DOHH2 (cell line): ENCODE results near the gene STAP2.

ENCODE experiments used
- CTCF ChIP-seq: fragments of 200-600 bp; sonication (generic); IDR thresholded peaks from one replicate; pipeline ENCODE4 v1.5.1; 2014; ENCODE audit warnings: antibody characterized with exemption, mild to moderate bottlenecking, low read depth, low read length; ENCODE audit not compliant: poor library complexity, severe bottlenecking
- EZH2phosphoT487 ChIP-seq: fragments of 200-600 bp; sonication (generic); IDR thresholded peaks from 2 replicates; pipeline ENCODE4 v1.6.1; 2017; ENCODE audit warnings: borderline replicate concordance, mild to moderate bottlenecking, antibody characterized with exemption, low read length, moderate library complexity, mixed read lengths

DNA sequence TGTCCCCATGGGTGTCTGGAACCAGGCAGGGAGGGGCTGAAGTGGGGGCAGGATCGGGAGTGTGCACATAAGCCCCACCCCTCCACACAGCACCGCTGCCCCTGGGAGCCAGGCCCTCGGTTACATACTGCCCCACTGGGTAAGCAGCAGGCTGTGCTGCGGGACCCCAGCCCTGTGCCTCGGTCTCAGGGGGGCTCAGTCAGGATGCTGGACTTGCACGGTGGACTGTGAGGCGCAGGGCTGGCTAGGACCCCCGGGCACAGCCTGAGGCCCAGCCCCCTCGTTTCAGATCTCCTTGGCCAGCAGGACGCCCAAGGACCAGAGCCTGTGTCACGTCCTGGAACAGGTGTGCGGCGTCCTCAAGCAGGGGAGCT, 21.0 kb upstream of the STAP2 start:
- no peak for TF ChIP-seq CTCF
- TF ChIP-seq EZH2phosphoT487, result no peak
